Stimulated activated CD4-positive, alpha-beta T cell treated with anti-CD3 and anti-CD28 coated beads, Interleukin-1b, Interleukin-23, amount 100 ng/mL, for 24 hours (primary cell): Measurements from ENCODE around the gene BEGAIN.
A peak's percentile ranks its signal among the peaks of the same experiment; 100 is the strongest.

Experiments
- DNase-seq, 4 experiments: peaks; one replicate each; pipeline ENCODE4 v3.0.0-alpha.2; 2020; ENCODE audit warnings: low read depth in 4 of 4, low spot score in 1 of 4

BEGAIN gene

GRCh38 chr14:100587086-100587762 is at the start of gene BEGAIN:
TSS of gene BEGAIN (minus strand) at chr14:100587417. CDS start at chr14:100587290, 127 bp downstream.
- DNase-seq: peak in 1 of 4 experiments; percentile 36

GRCh38 chr14:100636559-100636958 is 49.3 kb upstream of the BEGAIN start:
- no peak for DNase-seq

GRCh38 chr14:100634026-100634425 is 46.8 kb upstream of the BEGAIN start:
- no peak for DNase-seq

- no peak for DNase-seq
Observed at GRCh38 chr14:100633406-100633805, 46.2 kb upstream of the BEGAIN start.

- DNase-seq: no peak
Observed at GRCh38 chr14:100629696-100630095, 42.5 kb upstream of the BEGAIN start.

- DNase-seq: no peak
Observed at GRCh38 chr14:100629098-100629497, 41.9 kb upstream of the BEGAIN start.

GRCh38 chr14:100628225-100628624 is 41.0 kb upstream of the BEGAIN start:
- DNase-seq: no peak

GRCh38 chr14:100626614-100627013 is 39.4 kb upstream of the BEGAIN start:
- DNase-seq: no peak

- no peak for DNase-seq
Observed at GRCh38 chr14:100623961-100624360, 36.7 kb upstream of the BEGAIN start.

GRCh38 chr14:100623557-100623956 is 36.3 kb upstream of the BEGAIN start:
- no peak for DNase-seq

GRCh38 chr14:100622708-100623485 is 35.7 kb upstream of the BEGAIN start:
- no peak for DNase-seq

GRCh38 chr14:100622224-100622623 is 35.0 kb upstream of the BEGAIN start:
- DNase-seq: no peak

GRCh38 chr14:100621806-100622205 is 34.6 kb upstream of the BEGAIN start:
- no peak for DNase-seq

GRCh38 chr14:100620255-100621100 is 33.3 kb upstream of the BEGAIN start:
- no peak for DNase-seq

GRCh38 chr14:100619396-100620254 is 32.4 kb upstream of the BEGAIN start:
- no peak for DNase-seq

- DNase-seq: no peak
Observed at GRCh38 chr14:100618763-100619320, 31.6 kb upstream of the BEGAIN start.

- DNase-seq: no peak
Observed at GRCh38 chr14:100618318-100618693, 31.1 kb upstream of the BEGAIN start.

- DNase-seq: no peak
Observed at GRCh38 chr14:100617410-100618317, 30.4 kb upstream of the BEGAIN start.

- no peak for DNase-seq
Observed at GRCh38 chr14:100616854-100617409, 29.7 kb upstream of the BEGAIN start.
